Cerebellar cortex (tissue), 1 donor: ENCODE measurements around the gene SRP14.
A peak's percentile ranks its signal among the peaks of the same experiment; 100 is the strongest.

Source experiments
- DNase-seq: peaks from one replicate; pipeline ENCODE4 v3.0.0-alpha.2; 2015; ENCODE audit warnings: low spot score

Gene SRP14

GRCh38 chr15:40067921-40068624, 29.1 kb upstream of the SRP14 start:
- DNase-seq = no peak

GRCh38 chr15:40066589-40066988, 27.6 kb upstream of the SRP14 start:
- no peak for DNase-seq

DNA sequence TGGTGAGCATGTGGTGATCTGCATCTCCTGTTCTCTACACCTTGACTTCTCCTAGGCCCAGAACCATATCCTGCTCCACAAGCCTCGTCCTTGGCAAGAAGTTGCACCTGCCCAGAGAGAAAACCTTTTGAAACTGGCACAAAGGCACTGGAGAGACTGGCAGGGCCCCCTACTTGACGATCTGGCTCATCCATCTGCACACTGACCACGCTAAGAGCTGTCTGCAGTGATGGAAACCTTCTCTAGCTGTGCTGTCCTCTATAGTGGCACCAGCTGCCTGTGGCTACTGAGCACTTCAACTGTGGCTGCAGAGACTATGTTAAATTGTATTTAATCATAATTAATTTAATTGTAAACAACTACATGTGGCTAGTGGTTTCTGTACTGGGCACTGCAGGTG, 26.2 kb upstream of the SRP14 start:
- DNase-seq = peak; percentile 49

DNA sequence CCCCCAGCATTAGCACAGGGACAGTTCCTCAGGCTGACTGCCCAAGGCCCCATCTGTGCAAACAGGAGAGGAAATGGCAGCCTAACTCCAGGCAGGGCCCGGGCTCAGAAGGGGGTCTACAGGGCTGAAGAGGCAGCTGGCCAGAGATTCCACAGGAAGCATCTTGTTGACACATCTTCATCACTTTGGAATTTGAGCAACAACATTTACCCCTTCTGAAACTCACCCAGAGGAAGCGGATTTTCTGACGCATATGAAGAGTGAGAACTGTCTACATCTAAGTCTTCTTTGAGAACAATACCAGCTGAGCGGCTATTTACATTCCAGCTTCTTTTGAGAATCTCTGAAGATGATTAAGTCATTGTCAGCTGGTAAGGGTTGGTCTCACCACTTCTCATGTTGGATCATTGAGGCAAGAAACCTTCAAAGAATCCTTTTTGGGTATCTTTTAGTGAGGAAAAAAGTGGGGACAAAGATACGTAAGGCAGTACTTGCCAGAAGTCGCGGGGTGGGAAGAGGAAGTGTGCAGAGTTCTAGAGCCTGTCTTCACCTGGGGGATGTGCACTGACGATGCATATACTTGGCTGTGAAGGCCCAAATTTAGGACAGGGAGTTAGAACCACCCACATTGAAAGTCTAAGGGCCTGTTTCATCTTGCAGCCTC, 25.4 kb upstream of the SRP14 start:
- DNase-seq = no peak

DNA sequence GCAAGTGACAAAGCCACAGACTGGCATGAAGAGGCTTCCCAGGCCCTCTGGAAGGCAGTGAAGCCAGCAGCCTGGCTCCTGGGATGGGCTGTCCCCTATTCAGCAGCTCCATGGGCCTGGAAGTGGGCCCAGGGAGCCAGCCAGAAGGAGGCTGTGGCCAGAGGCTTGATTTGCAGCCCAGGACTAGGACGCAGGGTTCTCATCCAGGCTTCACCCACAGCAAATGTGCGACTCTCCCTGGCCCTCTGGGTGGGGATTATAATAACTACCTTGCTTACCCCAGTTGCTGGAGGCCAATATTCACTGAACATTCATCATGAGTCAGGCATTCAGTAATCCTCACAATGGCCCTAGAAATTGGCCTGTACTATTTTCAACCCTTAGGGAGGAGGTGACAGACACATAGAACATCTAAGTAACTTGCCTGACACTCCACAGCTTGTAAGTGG, 24.6 kb upstream of the SRP14 start:
- DNase-seq = no peak

- DNase-seq = no peak
These were observed 24.0 kb upstream of the SRP14 start for GRCh38 chr15:40062816-40063562.

DNA sequence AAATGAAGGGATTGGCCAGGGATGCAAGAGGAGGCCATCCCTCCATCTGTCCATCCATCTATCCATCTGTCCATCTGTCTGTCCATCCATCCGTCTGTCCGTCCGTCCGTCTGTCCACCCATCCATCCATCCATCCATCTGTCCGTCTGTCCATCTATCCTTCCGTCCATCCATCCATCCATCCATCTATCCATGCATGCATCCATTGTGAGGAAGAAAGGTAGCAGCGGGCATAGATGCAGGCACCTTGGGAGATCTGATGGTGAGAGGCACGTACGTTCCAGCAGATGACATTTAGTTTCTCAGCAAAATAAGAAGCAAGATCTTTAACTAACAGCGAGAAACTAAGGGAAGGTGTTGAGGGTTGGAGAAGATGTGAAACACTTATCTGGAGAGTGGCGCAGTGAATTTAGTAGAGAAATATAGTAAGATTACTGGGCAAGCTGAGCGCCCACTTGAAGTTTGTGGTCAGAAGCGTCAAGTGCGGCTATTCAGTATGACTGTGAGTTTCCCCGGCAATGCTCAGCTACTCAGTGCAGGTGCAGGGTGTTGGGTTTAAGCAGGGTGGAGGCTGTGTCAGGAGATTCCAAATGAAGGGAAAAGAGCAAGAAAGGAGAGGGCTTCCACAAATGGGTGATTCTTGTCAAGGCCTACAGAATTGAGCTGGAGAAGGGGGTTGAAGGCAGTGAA, 22.4 kb upstream of the SRP14 start:
- no peak for DNase-seq

DNA sequence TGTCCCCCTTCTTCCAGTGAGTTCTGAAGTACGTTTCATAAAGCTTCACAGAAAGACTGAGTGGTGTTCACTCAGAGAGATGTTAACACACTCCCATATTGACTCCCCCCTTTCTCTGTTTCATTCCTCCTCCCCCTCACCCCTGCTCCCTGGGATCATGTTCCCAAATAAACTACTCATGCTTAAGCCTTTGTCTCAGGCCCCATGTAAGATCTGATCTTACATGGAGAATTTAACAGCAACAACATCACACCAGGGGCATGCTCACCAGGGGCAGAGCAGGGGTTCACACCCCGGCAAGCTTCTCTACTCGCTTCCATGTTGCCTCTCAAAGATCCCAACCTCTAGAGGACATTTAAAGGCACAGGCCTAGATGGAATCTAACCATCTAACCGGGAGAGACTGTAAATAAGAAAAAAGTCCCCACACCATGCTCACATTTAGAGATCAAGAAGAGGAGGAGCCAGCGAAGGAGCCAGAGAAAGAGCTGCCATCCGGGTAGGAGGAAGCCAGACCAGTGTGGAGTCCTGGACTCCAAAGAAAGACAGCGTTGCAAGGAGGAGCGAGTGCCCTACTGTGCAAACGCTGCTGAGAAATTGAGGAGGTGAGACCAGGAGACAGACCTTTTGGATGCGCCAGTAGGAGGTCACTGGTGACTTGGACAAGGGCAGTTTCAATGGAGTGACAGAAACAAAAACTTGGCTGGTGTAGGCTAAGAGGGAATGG, 21.4 kb upstream of the SRP14 start:
- DNase-seq = no peak

- DNase-seq = no peak
These were observed 20.8 kb upstream of the SRP14 start for GRCh38 chr15:40059821-40060220.

- no peak for DNase-seq
These were observed 19.6 kb upstream of the SRP14 start for GRCh38 chr15:40058476-40059140.

- DNase-seq = peak; percentile 50
These were observed 16.8 kb upstream of the SRP14 start for GRCh38 chr15:40055576-40056293.

DNA sequence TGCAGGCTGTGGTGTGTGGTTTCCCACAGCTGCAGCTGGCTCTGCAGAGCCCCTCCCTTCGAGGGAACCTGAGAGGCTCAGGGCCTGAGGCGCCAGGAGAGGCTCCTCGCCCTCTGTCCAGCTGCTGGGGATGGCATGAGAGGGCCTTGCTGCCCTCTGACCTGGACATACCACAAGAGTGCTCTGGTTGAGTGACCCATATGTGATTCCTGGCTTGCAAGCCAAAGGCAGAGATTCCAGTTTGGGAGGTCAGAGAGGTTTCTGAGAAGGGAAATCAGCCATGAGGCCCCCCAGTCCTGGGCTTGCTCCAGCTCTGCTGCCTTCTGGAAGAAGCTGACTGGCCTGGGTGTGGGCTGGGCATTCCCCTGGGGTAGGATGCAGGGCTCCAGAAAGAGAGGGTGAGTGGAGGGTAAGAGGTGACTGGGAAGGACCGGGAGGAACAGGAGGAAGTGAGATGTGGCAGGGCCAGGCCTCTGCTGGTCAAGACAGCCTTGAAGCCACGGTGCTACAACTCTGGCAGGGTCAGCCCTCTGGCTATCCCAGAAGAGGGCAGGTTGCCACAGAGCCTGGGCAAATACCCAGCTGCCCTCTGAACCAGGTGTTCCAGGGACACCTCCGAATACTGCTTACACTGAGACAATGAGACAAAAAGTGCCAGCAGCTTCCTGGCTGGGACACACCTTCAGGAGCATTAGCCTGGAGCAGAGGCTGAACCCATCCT, 16.0 kb upstream of the SRP14 start:
- DNase-seq = no peak

DNA sequence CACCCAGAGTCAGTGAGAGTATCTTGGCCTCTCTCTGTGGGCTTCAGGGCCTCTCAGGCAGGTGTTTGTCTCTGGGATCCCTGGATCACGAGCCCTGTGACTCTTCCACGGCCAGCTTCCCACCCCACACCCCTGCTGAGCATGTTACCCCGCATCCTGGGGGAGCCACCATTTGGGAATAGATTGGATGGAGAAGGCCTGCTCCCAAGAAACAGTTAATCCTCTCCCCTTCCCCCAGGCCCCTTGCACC, 15.5 kb upstream of the SRP14 start:
- no peak for DNase-seq

DNA sequence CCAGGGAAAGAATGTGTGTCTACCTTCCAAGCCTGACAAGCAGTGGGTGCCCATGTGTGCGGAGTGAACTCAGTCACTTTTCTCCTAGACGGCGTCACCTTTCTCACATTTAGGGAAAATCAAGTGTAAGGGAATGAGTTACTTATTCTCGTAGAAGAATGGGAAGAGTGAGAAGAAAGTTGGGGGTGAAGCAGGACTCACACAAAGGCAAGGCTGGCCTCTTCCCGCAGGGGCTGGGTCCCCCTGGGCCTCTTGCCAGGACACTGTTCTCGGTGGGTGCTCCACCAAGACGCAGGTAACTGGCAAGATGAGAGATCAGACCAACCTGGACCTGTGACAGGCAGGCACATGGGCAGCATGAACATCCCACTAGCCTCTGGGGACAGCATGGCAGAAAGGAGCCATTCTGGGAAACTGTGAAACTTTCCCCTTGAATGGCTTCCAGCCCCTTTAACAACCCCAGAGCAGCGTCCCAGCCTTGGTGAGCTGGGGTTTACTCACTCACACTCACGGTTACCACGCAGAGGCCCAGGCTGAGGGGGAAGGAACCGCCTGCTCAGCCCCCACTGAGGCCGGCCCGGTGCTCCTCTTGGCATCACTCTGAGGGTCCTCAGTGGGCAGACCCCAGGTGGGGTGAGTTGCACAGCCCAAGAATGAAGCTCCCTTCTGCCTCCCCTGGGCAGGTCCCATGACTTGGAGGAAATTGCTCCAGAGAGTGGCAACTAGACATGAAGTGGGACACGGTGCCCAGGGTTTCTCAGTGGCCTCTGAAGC, 15.0 kb upstream of the SRP14 start:
- DNase-seq = no peak

DNA sequence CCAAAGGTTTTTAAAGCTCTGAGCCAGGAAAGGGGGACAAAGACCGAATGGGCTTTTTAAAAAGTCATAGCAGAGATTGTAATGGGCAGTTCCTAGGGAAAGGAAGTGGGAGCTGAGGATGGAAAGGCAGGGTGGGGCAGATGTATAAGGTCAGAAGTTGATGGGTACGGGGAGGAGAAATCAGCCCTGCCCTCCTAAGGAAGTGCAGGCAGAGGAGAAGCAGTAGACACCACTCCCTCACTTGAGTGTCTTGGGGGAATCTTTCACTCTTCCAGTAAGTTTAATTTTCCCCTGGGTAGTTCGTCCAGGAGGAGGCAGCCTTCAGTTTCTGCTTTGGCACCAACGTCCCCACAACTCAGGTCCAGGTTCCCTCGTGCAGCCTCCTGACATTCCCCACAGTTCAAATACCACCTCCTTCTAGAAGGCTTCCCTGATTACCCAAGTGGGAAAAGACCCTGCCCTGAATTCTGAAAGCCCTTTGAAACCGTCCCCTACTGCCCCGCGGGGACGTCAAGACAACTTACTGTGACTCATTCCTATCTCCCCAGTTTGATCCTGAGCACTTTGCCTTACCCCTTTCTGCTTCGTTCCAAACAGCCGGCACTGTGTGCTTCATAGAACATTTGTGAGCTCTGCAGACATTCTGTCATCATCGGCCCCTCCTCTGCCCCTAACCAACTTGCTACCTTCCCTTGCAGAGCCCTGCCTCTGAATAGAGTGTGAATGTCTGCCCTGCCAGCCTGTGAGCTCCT, 14.3 kb upstream of the SRP14 start:
- no peak for DNase-seq

- DNase-seq = no peak
These were observed 13.6 kb upstream of the SRP14 start for GRCh38 chr15:40052604-40053003.

DNA sequence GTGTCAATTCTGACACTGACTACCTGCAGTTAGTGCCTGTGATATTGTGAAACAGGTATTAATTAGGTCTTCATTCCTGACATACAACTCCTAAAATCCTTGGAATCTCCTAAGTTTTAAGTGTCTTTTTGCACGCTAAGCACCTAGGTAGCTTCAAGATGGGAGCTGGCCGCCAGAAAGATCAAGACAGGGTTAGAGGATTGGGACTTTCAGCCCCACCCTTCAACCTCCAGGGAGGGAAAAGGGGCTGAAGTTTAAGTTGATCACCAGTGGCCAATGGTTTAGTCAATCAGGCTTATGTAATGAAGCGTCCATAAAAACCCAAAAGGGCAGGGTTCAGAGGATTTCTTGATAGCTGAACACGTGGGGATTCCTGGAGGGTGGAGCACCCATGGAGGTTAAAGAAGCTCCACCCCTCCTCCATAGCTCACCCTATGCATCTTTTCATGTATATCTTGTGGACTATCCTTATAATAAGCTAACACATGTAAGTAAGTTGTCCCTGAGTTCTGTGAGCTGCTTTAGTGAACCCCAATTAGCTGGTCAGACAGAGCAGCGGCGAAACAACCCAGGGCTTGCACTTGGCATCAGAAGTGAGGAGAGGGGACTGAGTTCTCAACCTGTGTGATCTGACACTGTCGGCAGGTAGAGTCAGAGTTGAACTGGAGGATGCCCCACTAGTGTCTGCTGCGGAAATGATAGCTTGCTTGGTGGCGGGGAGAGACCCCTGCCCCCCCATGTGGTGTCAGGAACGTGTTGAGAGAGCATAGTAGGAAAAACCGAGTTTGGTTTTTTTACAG, 12.8 kb upstream of the SRP14 start:
- DNase-seq = no peak
